HL-60 (cell line): ENCODE measurements around the gene ZNF200.

Source experiments
- DNase-seq, 2 experiments: peaks; one replicate each; pipeline ENCODE4 v3.0.0-alpha.2; 2010 to 2020; ENCODE audit warnings: low read depth in 1 of 2, low spot score in 1 of 2
- H3K27ac ChIP-seq: fragments of 250-450 bp; sonication (Bioruptor Pico); replicated peaks from 2 replicates; pipeline ENCODE4 v1.5.1; 2020; ENCODE audit warnings: mild to moderate bottlenecking, moderate library complexity
- H3K27me3 ChIP-seq: fragments of 250-450 bp; sonication (Bioruptor Pico); 2 replicates; pipeline ENCODE4 v1.5.1; 2021; ENCODE audit warnings: mild to moderate bottlenecking, moderate library complexity; ENCODE audit not compliant: insufficient read depth, poor library complexity, severe bottlenecking
- H3K4me3 ChIP-seq: replicated peaks from 2 replicates; pipeline ENCODE4 v1.5.1; 2011; ENCODE audit warnings: mild to moderate bottlenecking, control low read depth, low read length; ENCODE audit not compliant: insufficient read depth
- GABPA ChIP-seq: IDR thresholded peaks from 2 replicates; pipeline ENCODE4 v1.6.1; 2012; ENCODE audit warnings: low read depth
- POLR2AphosphoS5 ChIP-seq: IDR thresholded peaks from 2 replicates; pipeline ENCODE4 v1.6.1; 2012; ENCODE audit warnings: low read depth
- SPI1 ChIP-seq: IDR thresholded peaks from 2 replicates; pipeline ENCODE4 v1.6.1; 2012; ENCODE audit warnings: low read depth, mild to moderate bottlenecking, borderline replicate concordance
- TF ChIP-seq, protein P1 (sequence below): IDR thresholded peaks from one replicate; pipeline ENCODE4 v1.5.1; 2011; ENCODE audit warnings: low read length, control low read depth, inconsistent platforms; ENCODE audit not compliant: insufficient read depth
- TF ChIP-seq, protein P2 (sequence below): IDR thresholded peaks from 2 replicates; pipeline ENCODE4 v1.6.1; 2012; ENCODE audit warnings: low read depth; ENCODE audit not compliant: insufficient replicate concordance

Gene ZNF200

GRCh38 chr16:3175157-3176093 lies 59.5 kb downstream of the ZNF200 start:
- TF ChIP-seq, protein P1, sequence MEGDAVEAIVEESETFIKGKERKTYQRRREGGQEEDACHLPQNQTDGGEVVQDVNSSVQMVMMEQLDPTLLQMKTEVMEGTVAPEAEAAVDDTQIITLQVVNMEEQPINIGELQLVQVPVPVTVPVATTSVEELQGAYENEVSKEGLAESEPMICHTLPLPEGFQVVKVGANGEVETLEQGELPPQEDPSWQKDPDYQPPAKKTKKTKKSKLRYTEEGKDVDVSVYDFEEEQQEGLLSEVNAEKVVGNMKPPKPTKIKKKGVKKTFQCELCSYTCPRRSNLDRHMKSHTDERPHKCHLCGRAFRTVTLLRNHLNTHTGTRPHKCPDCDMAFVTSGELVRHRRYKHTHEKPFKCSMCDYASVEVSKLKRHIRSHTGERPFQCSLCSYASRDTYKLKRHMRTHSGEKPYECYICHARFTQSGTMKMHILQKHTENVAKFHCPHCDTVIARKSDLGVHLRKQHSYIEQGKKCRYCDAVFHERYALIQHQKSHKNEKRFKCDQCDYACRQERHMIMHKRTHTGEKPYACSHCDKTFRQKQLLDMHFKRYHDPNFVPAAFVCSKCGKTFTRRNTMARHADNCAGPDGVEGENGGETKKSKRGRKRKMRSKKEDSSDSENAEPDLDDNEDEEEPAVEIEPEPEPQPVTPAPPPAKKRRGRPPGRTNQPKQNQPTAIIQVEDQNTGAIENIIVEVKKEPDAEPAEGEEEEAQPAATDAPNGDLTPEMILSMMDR: no peak
- TF ChIP-seq POLR2AphosphoS5 (no peak), GABPA (no peak), SPI1 (no peak)
- TF ChIP-seq, protein P2, sequence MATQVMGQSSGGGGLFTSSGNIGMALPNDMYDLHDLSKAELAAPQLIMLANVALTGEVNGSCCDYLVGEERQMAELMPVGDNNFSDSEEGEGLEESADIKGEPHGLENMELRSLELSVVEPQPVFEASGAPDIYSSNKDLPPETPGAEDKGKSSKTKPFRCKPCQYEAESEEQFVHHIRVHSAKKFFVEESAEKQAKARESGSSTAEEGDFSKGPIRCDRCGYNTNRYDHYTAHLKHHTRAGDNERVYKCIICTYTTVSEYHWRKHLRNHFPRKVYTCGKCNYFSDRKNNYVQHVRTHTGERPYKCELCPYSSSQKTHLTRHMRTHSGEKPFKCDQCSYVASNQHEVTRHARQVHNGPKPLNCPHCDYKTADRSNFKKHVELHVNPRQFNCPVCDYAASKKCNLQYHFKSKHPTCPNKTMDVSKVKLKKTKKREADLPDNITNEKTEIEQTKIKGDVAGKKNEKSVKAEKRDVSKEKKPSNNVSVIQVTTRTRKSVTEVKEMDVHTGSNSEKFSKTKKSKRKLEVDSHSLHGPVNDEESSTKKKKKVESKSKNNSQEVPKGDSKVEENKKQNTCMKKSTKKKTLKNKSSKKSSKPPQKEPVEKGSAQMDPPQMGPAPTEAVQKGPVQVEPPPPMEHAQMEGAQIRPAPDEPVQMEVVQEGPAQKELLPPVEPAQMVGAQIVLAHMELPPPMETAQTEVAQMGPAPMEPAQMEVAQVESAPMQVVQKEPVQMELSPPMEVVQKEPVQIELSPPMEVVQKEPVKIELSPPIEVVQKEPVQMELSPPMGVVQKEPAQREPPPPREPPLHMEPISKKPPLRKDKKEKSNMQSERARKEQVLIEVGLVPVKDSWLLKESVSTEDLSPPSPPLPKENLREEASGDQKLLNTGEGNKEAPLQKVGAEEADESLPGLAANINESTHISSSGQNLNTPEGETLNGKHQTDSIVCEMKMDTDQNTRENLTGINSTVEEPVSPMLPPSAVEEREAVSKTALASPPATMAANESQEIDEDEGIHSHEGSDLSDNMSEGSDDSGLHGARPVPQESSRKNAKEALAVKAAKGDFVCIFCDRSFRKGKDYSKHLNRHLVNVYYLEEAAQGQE: no peak
- DNase-seq: no peak
- Histone ChIP-seq H3K4me3 (no peak overlapping the region), H3K27ac (no peak overlapping the region), H3K27me3 (peaks cover 65% of the 10 kb centered on the region)

- no peak overlapping the region for H3K27ac ChIP-seq
- TF ChIP-seq POLR2AphosphoS5 (no peak), SPI1 (no peak), GABPA (no peak)
- TF ChIP-seq, protein P1: no peak
- TF ChIP-seq, protein P2: no peak
- no peak for DNase-seq
- H3K27me3 ChIP-seq: peaks cover 66% of the 10 kb centered on the region
- H3K4me3 ChIP-seq: no peak overlapping the region
These were observed 60.3 kb downstream of the ZNF200 start for GRCh38 chr16:3174618-3175148.

- DNase-seq: peak in 1 of 2 experiments; percentile 12
These were observed 60.9 kb downstream of the ZNF200 start for GRCh38 chr16:3173892-3174617.

More at GRCh38 chr16:3173892-3174617, 60.9 kb downstream of the ZNF200 start:
- H3K4me3 ChIP-seq: no peak overlapping the region
- TF ChIP-seq GABPA (no peak), POLR2AphosphoS5 (no peak)
- TF ChIP-seq, protein P2: no peak
- TF ChIP-seq, protein P1: peak; percentile 17
- no peak overlapping the region for H3K27ac ChIP-seq
- H3K27me3 ChIP-seq: peaks cover 66% of the 10 kb centered on the region
